ENCODE data around the gene FTCDNL1. TPM values are rescaled to one million over a fixed set of nuclear protein-coding genes. Genes with fewer than 3 reads are reported as not detected.

Gene FTCDNL1
- total and polyA plus RNA-seq, 2 donors (not counting 1 experiment from before 2014, with no cell fraction given) = 1.7 to 1.9 TPM

DNA sequence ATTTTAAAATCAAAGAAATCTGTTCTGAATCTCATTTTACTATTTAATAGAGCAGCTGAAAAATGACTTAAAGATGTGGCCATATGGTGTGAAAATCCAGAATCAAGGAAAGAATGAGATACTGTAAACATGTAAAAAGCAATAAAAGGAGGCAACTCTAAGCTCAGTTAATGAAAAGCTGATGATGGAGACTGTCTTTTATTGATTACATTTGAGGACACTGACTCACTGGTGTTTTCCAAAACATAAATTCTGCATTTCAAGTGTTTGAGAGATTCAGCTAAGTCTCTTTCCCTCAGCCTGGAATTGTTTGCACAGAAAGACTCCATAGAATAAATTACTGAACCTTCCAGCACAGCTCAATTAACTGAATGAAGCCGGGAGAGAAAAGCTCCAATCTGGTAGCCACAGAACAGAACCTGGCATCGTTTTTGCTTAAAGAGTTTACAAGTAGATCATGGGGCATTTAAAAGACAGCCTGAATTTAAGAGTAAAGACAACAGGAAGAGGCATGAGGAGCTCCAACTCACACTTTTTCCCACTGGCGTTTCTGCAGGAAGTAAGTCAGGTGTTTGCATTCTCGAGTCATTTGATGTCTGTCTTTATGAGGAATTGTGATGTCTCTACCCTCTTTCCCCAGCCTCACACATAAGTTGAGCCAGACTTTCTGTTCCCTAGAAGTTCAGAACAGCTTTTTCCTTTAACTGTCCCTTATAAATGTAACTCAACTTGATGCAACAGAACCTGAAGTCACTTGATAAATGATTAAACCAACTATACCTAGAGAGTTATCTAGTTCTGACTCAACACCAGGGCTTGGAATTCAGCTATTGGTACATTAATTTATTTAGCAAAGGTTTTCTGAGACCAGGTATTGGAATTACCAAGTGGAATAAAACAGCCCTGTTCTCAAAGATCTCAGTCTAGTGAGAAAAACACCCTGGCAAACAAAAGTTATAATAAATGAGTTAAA is 53.3 kb downstream of the FTCDNL1 start:
- TF ChIP-seq CTCF (IDR thresholded peaks at IDR 0.05) (no peak), EZH2 (IDR thresholded peaks at IDR 0.05; ENCODE audit: borderline replicate concordance, insufficient read depth, low read depth, low read length, poor library complexity, severe bottlenecking) (no peak)
- Histone ChIP-seq H3K36me3 (replicated peaks in 1 of 2; ENCODE audit: control extremely low read depth in 1 of 2, control insufficient read depth in 1 of 2, extremely low read depth in 1 of 2, insufficient read depth in 2 of 2, low read length in 1 of 2) (no peaks in the 10 kb centered on the region), H3K4me2 (replicated peaks; ENCODE audit: low read depth, low read length, poor library complexity, severe bottlenecking) (no peak overlapping the region), H2AFZ (ENCODE audit: insufficient read depth, low read depth, low read length, poor library complexity, severe bottlenecking) (no peak overlapping the region), H3K4me3 (ENCODE audit: control extremely low read depth in 1 of 5, extremely low read depth in 1 of 5, insufficient read depth in 1 of 5, low read depth in 2 of 5, low read length in 4 of 5) (no peak overlapping the region), H4K20me1 (ENCODE audit: control insufficient read depth, insufficient read depth, low read length, poor library complexity, severe bottlenecking) (no peaks in the 10 kb centered on the region), H3K9me3 (ENCODE audit: control extremely low read depth in 1 of 3, control insufficient read depth in 2 of 3, insufficient read depth in 1 of 3, low read length in 2 of 3) (no peaks in the 10 kb centered on the region), H3K27ac (ENCODE audit: low read length in 2 of 2) (no peak overlapping the region), H3K27me3 (replicated peaks in 1 of 4; ENCODE audit: control extremely low read depth in 1 of 4, control insufficient read depth in 3 of 4, insufficient read depth in 4 of 4, low read length in 3 of 4) (no peaks in the 10 kb centered on the region), H3K4me1 (ENCODE audit: control insufficient read depth in 2 of 2, insufficient read depth in 2 of 2, low read length in 2 of 2) (no peaks in the 10 kb centered on the region), H3K79me2 (ENCODE audit: control insufficient read depth, insufficient read depth, low read length) (no peaks in the 10 kb centered on the region), H3K9ac (ENCODE audit: low read length) (no peak overlapping the region)
- intact Hi-C loops (cut with micrococcal nuclease) = no loop called here
- DNase-seq (no peak), ATAC-seq (ENCODE audit: low read depth) (no peak)
- Mint-ChIP-seq H3K27me3 (no peaks in the 10 kb centered on the region), H3K4me1 (no peaks in the 10 kb centered on the region), H3K27ac (no peak overlapping the region), H3K4me3 (no peak overlapping the region), H3K9me3 (ENCODE audit: insufficient read depth) (no peaks in the 10 kb centered on the region)
- CTCF ChIA-PET = interaction anchor here (0.5 kb wide), 1 partner anchor 1500 kb away, joined by 3 read pairs; no protein-coding TSS in a partner anchor
- POLR2A ChIA-PET = no interaction called here
- WGBS (ENCODE audit: insufficient coverage) = no CpG with 5 or more reads among the region's 4 CpGs

- H3K9me3 Mint-ChIP-seq (ENCODE audit: insufficient read depth) = no peaks in the 10 kb centered on the region
- Histone ChIP-seq H3K4me2 (replicated peaks; ENCODE audit: low read depth, low read length, poor library complexity, severe bottlenecking) (no peak overlapping the region), H4K20me1 (ENCODE audit: control insufficient read depth, insufficient read depth, low read length, poor library complexity, severe bottlenecking) (no peaks in the 10 kb centered on the region), H3K9me3 (ENCODE audit: control extremely low read depth in 1 of 3, control insufficient read depth in 2 of 3, insufficient read depth in 1 of 3, low read length in 2 of 3) (no peaks in the 10 kb centered on the region), H2AFZ (ENCODE audit: insufficient read depth, low read depth, low read length, poor library complexity, severe bottlenecking) (no peak overlapping the region), H3K4me1 (ENCODE audit: control insufficient read depth in 2 of 2, insufficient read depth in 2 of 2, low read length in 2 of 2) (no peaks in the 10 kb centered on the region), H3K4me3 (ENCODE audit: control extremely low read depth in 1 of 5, extremely low read depth in 1 of 5, insufficient read depth in 1 of 5, low read depth in 2 of 5, low read length in 4 of 5) (no peak overlapping the region), H3K9ac (ENCODE audit: low read length) (no peak overlapping the region), H3K27me3 (replicated peaks in 1 of 4; ENCODE audit: control extremely low read depth in 1 of 4, control insufficient read depth in 3 of 4, insufficient read depth in 4 of 4, low read length in 3 of 4) (no peaks in the 10 kb centered on the region), H3K36me3 (replicated peaks in 1 of 2; ENCODE audit: control extremely low read depth in 1 of 2, control insufficient read depth in 1 of 2, extremely low read depth in 1 of 2, insufficient read depth in 2 of 2, low read length in 1 of 2) (no peaks in the 10 kb centered on the region), H3K79me2 (ENCODE audit: control insufficient read depth, insufficient read depth, low read length) (no peaks in the 10 kb centered on the region), H3K27ac (ENCODE audit: low read length in 2 of 2) (no peak overlapping the region)
- POLR2A ChIA-PET = no interaction called here
- ATAC-seq (ENCODE audit: low read depth) (no peak), DNase-seq (no peak)
- no peak overlapping the region for H3K4me3 Mint-ChIP-seq
- no peak overlapping the region for H3K27ac Mint-ChIP-seq
- WGBS (ENCODE audit: insufficient coverage) = 65% methylated on average over 4 of the region's 4 CpGs
- H3K4me1 Mint-ChIP-seq = no peaks in the 10 kb centered on the region
- CTCF ChIA-PET = no interaction called here
- TF ChIP-seq EZH2 (IDR thresholded peaks at IDR 0.05; ENCODE audit: borderline replicate concordance, insufficient read depth, low read depth, low read length, poor library complexity, severe bottlenecking) = no peak
- TF ChIP-seq CTCF (IDR thresholded peaks at IDR 0.05) = no peak
- intact Hi-C loops (cut with micrococcal nuclease) = no loop called here
- no peaks in the 10 kb centered on the region for H3K27me3 Mint-ChIP-seq
These were observed 58.6 kb downstream of the FTCDNL1 start for GRCh38 chr2:199792381-199792780.
